Stimulated activated CD4-positive, alpha-beta T cell treated with anti-CD3 and anti-CD28 coated beads, TNF-alpha, amount 100 ng/mL, for 24 hours (primary cell): ENCODE measurements around the gene JDP2.

Experiments
- DNase-seq, 3 experiments: peaks; one replicate each; pipeline ENCODE4 v3.0.0-alpha.2; 2020; ENCODE audit warnings: low read depth in 3 of 3

The JDP2 gene

GRCh38 chr14:75409316-75410205 is 18.3 kb upstream of the JDP2 start:
- DNase-seq: no peak

GRCh38 chr14:75411214-75411540 is 16.6 kb upstream of the JDP2 start:
- DNase-seq: no peak

- no peak for DNase-seq
Observed at GRCh38 chr14:75413013-75413412, 14.8 kb upstream of the JDP2 start.

- DNase-seq: no peak
Observed at GRCh38 chr14:75417674-75418073, 10.1 kb upstream of the JDP2 start.

DNA sequence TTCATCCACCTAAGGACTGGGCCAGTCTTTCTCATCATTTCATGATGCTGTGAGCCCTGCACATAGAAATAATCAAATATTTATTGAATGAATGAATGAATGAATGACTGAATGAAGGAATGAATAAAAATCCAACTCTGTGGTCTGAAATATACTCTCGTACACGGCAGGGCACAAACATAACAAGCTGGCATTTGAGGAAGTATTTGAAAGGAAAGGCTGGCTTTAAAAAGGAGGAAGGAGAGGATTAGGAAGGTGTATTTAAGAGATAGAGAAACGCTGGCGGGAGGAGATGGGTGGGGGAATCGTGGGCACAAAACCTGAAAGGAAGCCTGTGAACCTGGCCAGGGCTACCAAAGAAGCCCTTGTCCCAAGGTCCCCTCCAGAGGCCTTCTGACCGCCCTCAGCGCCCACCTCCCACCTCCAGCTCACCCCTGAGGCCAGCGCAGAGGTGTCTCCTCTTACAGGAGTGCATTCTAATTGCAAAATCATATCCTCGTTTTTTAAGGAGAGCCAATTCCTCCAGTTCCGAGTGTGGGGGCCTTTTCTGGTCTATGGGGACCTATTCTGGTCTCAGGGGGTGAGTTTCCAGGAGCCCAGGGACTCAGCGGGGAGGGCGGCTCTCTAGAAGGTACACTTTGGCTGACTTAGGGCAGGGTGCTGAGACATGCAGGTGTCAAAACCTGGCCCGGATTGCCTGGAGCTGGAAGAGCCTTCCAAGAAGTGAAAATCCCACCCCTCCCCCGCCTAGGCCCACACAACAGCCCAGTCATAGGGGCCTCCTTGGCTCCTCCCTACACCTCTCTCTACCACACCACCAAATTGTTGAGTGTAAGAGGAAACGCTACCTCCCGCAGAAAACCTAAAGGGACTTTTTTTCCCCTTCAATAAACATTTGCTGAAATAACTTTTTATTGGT is 8.7 kb upstream of the JDP2 start:
- peak; percentile 8 to 60 (median 19) for DNase-seq

DNA sequence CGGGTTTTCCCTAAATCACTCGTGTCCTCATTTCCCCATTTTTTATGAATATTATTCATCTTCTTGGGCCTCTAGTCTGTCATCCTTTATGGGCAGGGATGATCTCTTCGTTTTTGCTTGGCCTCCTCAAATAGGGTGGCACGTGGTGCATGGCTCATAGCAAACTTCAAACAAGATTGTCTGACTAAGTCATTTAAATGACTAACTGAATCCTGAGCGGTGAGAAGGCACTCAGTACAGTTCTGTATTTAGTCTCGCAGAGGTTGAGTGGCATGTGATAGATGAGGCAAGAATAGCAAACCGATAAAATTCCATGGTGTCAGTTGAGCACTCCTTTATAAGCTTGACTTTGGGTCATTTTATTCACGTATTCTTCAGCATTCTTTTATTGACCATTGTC is 5.7 kb upstream of the JDP2 start:
- peak in 1 of 3 experiments; percentile 2 for DNase-seq

- no peak for DNase-seq
Observed at GRCh38 chr14:75424496-75424895, 3.3 kb upstream of the JDP2 start.

GRCh38 chr14:75425446-75425845 is 2.4 kb upstream of the JDP2 start:
- no peak for DNase-seq

- DNase-seq: no peak
Observed at GRCh38 chr14:75426332-75427125, 1.3 kb upstream of the JDP2 start.

- DNase-seq: no peak
Observed at GRCh38 chr14:75427126-75427481, 718 bp upstream of the JDP2 start.

- DNase-seq: peak in 1 of 3 experiments; percentile 9
Observed at GRCh38 chr14:75428230-75429104, 645 bp downstream of the JDP2 start.

GRCh38 chr14:75429562-75429961 is 1.7 kb downstream of the JDP2 start:
- DNase-seq: no peak

GRCh38 chr14:75430116-75430515 is 2.3 kb downstream of the JDP2 start:
- no peak for DNase-seq

DNA sequence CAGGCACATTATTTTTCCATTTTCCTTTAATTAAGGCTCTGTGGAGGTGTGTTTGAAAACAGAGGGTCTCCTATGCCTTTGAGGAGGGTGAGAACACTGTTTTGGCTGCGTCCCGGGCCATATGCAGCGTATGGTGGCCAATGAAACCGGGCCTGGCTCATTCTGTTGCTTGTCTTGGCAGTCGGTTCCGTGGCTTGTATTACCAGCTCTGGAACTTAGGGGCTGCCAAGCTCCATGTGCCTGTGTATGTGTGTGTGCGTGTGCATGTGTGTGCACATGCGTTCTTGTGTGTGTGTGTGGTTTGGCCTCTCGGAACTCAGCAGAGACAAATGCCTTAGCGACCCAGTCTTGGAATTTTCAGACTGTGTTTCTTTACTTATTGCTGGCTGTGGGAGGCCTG is 2.7 kb downstream of the JDP2 start:
- no peak for DNase-seq

- DNase-seq: no peak
Observed at GRCh38 chr14:75430976-75431375, 3.2 kb downstream of the JDP2 start.

DNA sequence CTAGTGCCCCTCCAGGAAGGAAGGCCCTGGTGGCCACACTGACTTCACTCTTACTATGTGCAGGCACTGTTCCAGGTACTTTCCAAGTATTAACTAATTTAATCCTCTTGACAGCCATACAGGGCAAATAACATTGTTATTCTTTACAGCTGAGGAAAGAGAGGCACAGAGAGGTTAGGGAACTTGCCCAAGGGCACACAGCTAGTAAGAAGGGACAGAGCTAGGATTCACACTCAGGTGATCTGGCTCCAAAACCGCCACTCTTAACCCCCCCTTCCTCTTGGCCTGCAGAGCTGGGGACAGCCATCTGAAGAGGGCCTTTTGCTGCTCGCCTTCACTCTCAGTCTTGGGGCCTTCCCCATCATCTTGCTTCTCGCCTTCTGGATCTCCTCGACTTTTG is 4.0 kb downstream of the JDP2 start:
- DNase-seq: no peak

DNA sequence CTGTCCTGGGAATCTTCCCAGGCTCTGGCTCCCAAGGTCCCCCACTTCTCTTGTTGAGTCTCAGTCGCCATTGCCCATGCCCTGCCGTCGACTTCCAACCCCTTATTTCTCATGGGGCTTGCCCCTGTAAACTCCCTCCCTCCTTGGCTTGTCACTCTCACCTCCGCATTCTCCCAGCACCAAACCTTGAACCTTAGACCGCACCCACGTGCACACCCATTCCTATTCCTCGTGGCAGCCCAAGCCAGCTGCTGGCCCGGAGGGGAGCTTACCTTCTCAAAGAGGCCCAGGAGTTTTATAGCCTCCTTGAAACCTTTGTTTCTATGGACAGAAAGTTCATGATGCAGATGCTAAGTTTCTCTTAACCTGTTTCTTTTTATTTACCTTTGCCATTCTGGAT is 4.6 kb downstream of the JDP2 start:
- DNase-seq: no peak

DNA sequence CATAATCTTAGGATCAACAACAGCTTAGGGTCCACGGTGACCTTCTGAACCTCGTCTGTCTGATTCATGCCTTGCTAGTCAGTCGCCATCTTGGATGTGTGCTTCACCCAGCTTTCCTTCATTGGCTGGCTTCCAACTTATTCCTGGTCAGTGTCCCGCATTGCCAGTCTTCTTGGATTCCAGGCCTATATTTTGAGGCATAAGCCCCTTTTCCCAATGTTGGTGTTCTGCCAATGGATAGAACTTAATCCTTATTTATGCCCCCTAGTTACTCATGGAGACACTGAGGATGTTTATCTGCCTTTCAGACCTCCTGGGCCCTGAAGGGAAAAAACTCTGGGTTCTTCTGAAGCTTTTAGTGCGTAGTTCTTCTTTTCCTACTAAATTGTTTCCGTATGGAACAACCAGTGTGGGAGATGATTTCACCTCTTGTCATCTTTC is 5.8 kb downstream of the JDP2 start:
- no peak for DNase-seq

DNA sequence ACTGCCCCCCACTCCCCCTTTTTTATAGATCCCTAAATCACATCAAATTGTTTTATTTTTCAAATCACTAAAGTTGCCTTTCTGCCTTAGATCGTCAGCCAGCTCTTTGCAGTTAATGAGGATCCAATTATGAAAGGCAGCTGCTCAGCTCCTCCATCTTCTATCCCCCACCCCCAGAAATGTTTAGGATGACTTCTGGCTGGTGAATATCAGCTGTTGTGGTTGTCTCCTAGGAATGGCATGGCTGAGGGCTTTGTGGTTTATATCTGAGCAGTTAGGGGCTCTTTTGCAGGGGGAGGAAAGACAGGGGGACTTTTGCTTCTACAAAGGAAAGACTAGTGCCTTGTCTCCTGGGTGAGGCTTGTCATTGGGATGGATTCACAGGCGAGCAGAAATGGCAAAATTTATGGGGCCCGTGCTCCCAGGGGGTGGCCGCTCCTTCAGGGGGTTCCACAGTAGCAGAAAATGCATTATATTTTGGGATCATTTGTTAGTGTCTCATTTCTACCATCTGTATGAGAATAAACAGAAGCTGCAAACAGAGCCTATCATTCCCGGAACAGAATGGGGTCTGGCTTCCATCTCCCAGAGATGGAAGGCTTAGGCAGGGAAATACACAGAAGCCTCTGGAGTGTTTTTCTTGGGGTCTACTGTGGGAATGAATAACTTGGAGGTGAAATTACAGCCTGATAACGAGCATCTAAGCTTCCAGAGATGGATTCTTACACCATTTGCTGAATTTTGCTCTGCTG is 6.5 kb downstream of the JDP2 start:
- DNase-seq: no peak

DNA sequence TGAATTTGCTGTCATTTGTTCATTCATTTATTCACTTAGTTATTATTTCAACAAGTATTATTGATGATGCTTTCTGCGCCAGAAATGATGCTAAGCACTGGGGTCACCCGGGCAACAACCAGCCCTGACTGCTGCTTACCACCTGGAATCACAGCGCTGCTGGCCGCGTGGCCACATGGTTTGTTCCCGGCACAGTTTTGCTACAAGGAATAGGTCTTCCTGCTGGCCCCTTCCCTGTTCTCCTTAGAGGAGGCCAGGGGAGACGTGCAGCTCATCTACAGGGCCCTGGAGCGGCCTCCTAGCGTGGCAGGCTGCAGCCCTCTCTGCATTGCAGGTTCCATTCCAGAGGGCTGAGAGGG is 7.0 kb downstream of the JDP2 start:
- DNase-seq: no peak
